ENCODE results near the gene RS1.

RS1 gene

DNA sequence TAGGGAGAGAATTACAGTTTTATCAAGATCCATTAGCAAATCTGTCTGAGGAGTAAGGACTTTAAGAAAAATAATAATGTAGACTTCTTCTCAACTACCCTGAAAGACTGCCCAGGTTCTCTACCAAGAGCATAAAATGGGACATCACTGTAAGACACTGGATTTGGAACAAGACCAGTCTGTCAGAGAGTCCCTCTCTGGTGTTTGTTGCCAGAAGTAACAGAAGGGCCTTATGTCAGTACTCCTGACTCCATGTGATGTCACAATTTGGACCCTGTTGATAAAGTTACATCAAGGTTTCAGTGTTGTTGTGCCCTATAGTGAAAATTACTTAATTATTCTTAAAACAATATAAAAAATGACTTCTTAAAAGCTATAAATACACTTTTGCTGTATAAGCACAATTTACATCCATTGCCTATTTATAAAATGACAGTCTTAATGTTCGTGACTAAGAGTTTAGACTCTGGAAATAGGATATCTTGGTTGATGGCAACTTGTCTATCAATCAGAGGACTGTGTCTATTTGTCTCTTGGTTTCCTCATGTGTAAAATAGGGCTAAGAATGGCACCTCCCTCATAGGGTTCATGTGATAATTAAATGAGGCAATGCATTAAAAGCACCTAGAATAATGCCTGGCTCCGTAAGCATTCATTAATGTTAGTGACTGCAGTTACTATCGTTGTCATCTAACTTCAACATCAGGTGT lies 57.8 kb downstream of the RS1 start:
- no peak overlapping the region for H3K4me3 ChIP-seq (ENCODE audit: low read depth, low read length, poor library complexity, severe bottlenecking)

DNA sequence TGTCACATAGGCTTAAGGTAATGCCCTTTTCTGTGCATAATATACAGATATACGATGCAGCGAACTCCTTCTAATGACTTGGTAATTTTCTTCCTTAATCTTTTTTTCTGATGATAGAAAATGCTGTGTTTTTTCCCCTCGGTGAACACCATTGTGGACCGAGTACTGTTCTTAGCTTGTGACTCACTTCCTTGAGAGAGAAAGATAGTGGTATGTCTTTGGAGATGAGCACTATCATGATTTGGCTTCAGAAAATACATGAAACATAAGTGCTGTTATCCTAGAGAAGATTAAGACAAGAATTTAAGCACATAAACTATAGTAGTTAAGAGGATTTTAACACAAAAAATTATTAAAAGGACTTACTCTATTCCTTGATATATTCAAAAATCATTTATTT lies 63.9 kb downstream of the RS1 start:
- no peaks in the 10 kb centered on the region for H3K9me2 ChIP-seq (ENCODE audit: low read depth, low read length)
- no peaks in the 10 kb centered on the region for H3K36me3 ChIP-seq (ENCODE audit: insufficient read depth, low read length)
- no peaks in the 10 kb centered on the region for H3K9me3 ChIP-seq (ENCODE audit: low read length)
- H3K4me3 ChIP-seq (ENCODE audit: low read depth, low read length, poor library complexity, severe bottlenecking): no peak overlapping the region
- no peaks in the 10 kb centered on the region for H3K27me3 ChIP-seq (ENCODE audit: insufficient read depth, low read length)
- no peak overlapping the region for H2AFZ ChIP-seq (ENCODE audit: low read length)
- no peak for TF ChIP-seq EZH2 (IDR thresholded peaks at IDR 0.05; ENCODE audit: borderline replicate concordance, low read length)
- TF ChIP-seq, protein P1, sequence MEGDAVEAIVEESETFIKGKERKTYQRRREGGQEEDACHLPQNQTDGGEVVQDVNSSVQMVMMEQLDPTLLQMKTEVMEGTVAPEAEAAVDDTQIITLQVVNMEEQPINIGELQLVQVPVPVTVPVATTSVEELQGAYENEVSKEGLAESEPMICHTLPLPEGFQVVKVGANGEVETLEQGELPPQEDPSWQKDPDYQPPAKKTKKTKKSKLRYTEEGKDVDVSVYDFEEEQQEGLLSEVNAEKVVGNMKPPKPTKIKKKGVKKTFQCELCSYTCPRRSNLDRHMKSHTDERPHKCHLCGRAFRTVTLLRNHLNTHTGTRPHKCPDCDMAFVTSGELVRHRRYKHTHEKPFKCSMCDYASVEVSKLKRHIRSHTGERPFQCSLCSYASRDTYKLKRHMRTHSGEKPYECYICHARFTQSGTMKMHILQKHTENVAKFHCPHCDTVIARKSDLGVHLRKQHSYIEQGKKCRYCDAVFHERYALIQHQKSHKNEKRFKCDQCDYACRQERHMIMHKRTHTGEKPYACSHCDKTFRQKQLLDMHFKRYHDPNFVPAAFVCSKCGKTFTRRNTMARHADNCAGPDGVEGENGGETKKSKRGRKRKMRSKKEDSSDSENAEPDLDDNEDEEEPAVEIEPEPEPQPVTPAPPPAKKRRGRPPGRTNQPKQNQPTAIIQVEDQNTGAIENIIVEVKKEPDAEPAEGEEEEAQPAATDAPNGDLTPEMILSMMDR (IDR thresholded peaks at IDR 0.05; ENCODE audit: low read length): no peak
- H3K9ac ChIP-seq (ENCODE audit: low read length): no peak overlapping the region
- H4K20me1 ChIP-seq (ENCODE audit: insufficient read depth, low read length): no peaks in the 10 kb centered on the region
- H3F3A ChIP-seq (ENCODE audit: insufficient read depth, low read length): no peaks in the 10 kb centered on the region
- H3K27ac ChIP-seq (ENCODE audit: low read depth, low read length, poor library complexity, severe bottlenecking): no peak overlapping the region
- no peaks in the 10 kb centered on the region for H3K79me2 ChIP-seq (ENCODE audit: insufficient read depth, low read length)
- H3K4me2 ChIP-seq (ENCODE audit: low read length): no peak overlapping the region
- H3K4me1 ChIP-seq (ENCODE audit: insufficient read depth, low read length, severe bottlenecking): no peaks in the 10 kb centered on the region

More for the DNA sequence above, 57.8 kb downstream of the RS1 start:
- Histone ChIP-seq H3K4me1 (ENCODE audit: insufficient read depth, low read length, severe bottlenecking) (no peaks in the 10 kb centered on the region), H3K79me2 (ENCODE audit: insufficient read depth, low read length) (no peaks in the 10 kb centered on the region), H4K20me1 (ENCODE audit: insufficient read depth, low read length) (no peaks in the 10 kb centered on the region), H3K27ac (ENCODE audit: low read depth, low read length, poor library complexity, severe bottlenecking) (no peak overlapping the region), H3K4me2 (ENCODE audit: low read length) (no peak overlapping the region), H3K9me2 (ENCODE audit: low read depth, low read length) (no peaks in the 10 kb centered on the region), H2AFZ (ENCODE audit: low read length) (no peak overlapping the region), H3K9me3 (ENCODE audit: low read length) (no peaks in the 10 kb centered on the region), H3K27me3 (ENCODE audit: insufficient read depth, low read length) (no peaks in the 10 kb centered on the region), H3K9ac (ENCODE audit: low read length) (no peak overlapping the region), H3K36me3 (ENCODE audit: insufficient read depth, low read length) (no peaks in the 10 kb centered on the region), H3F3A (ENCODE audit: insufficient read depth, low read length) (no peaks in the 10 kb centered on the region)
- no peak for TF ChIP-seq EZH2 (IDR thresholded peaks at IDR 0.05; ENCODE audit: borderline replicate concordance, low read length)
- TF ChIP-seq, protein P1 (IDR thresholded peaks at IDR 0.05; ENCODE audit: low read length): no peak

DNA sequence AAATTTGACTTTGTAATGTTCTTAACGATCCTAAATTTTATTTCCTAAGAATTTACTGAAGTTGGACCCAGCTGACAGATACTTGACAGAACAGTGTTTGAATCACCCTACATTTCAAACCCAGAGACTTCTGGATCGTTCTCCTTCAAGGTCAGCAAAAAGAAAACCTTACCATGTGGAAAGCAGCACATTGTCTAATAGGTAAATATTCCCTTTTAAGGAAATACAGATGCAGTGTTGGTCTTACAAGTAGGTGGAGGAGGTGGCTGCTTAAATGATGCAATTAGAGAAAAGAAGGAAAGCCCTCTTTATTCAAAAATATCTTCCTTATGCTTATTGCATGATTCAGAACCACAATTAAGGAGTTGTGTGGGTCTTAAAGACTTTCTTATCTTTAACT lies 73.5 kb downstream of the RS1 start:
- H3K9me2 ChIP-seq (ENCODE audit: low read depth, low read length): no peaks in the 10 kb centered on the region
- no peaks in the 10 kb centered on the region for H3K27me3 ChIP-seq (ENCODE audit: insufficient read depth, low read length)
- H3K4me3 ChIP-seq (ENCODE audit: low read depth, low read length, poor library complexity, severe bottlenecking): no peak overlapping the region
- TF ChIP-seq, protein P1 (IDR thresholded peaks at IDR 0.05; ENCODE audit: low read length): no peak
- TF ChIP-seq EZH2 (IDR thresholded peaks at IDR 0.05; ENCODE audit: borderline replicate concordance, low read length): no peak
- no peaks in the 10 kb centered on the region for H3K36me3 ChIP-seq (ENCODE audit: insufficient read depth, low read length)
- H3K4me1 ChIP-seq (ENCODE audit: insufficient read depth, low read length, severe bottlenecking): no peaks in the 10 kb centered on the region
- H3K9me3 ChIP-seq (ENCODE audit: low read length): no peaks in the 10 kb centered on the region
- no peaks in the 10 kb centered on the region for H3F3A ChIP-seq (ENCODE audit: insufficient read depth, low read length)
- H3K79me2 ChIP-seq (ENCODE audit: insufficient read depth, low read length): no peaks in the 10 kb centered on the region
- H2AFZ ChIP-seq (ENCODE audit: low read length): no peak overlapping the region
- no peak overlapping the region for H3K9ac ChIP-seq (ENCODE audit: low read length)
- H4K20me1 ChIP-seq (ENCODE audit: insufficient read depth, low read length): no peaks in the 10 kb centered on the region
- H3K4me2 ChIP-seq (ENCODE audit: low read length): no peak overlapping the region
- no peak overlapping the region for H3K27ac ChIP-seq (ENCODE audit: low read depth, low read length, poor library complexity, severe bottlenecking)

All from OCI-LY1 (cell line).